Left lung (tissue), 14 donors: ENCODE results near the gene RUNDC3A. TPM values are rescaled to one million over a fixed set of nuclear protein-coding genes. Genes with fewer than 3 reads are reported as not detected.
A peak's percentile ranks its signal among the peaks of the same experiment; 100 is the strongest.

Experiments
- ATAC-seq: fragments of 200-7000 bp; cut with Tn5 transposase; one replicate; pipeline ENCODE4 v1.9.1; 2020; ENCODE audit warnings: moderate library complexity
- DNase-seq, 4 donors: peaks; one replicate each; pipeline ENCODE4 v3.0.0-alpha.2; 2013 to 2020
- H3K27ac ChIP-seq, 2 donors: fragments of 200-600 bp; sonication (generic) in 1 of 2; one replicate each; pipeline versions ENCODE4 v1.5.0 to v1.8.0; 2020 to 2021
- H3K27me3 ChIP-seq, 2 donors: fragments of 200-600 bp; sonication (generic) in 1 of 2; one replicate each; pipeline versions ENCODE4 v1.5.0 to v1.8.0; 2020 to 2021
- H3K36me3 ChIP-seq, 2 donors: fragments of 200-600 bp; sonication (generic) in 1 of 2; one replicate each; pipeline versions ENCODE4 v1.5.0 to v1.8.0; 2020 to 2021
- H3K4me1 ChIP-seq, 2 donors: fragments of 200-600 bp; one replicate each; pipeline ENCODE4 v1.8.0; 2021
- H3K4me3 ChIP-seq, 2 donors: fragments of 200-600 bp; sonication (generic) in 1 of 2; one replicate each; pipeline versions ENCODE4 v1.5.0 to v1.8.0; 2020 to 2021; ENCODE audit warnings: mild to moderate bottlenecking in 1 of 2
- H3K9me3 ChIP-seq, 2 donors: fragments of 200-600 bp; sonication (generic) in 1 of 2; one replicate each; pipeline versions ENCODE4 v1.5.0 to v1.8.0; 2020 to 2021
- CTCF ChIP-seq, 2 donors: fragments of 200-600 bp; sonication (generic) in 1 of 2; IDR thresholded peaks; one replicate each; pipeline versions ENCODE4 v1.5.0 to v1.8.0; 2021; ENCODE audit warnings: antibody characterized with exemption in 2 of 2
- intact Hi-C, 2 donors: fragments of 100-400 bp; cut with DNase I; formaldehyde crosslinking; loops; one replicate each; pipeline versions ENCODE4 v1.11.2 to v1.14.2; 2022
- long read RNA-seq, 12 donors: library from polyadenylated mRNA in 2 of 12; unstranded in 2 of 12; transcript quantifications; one replicate each; pipeline ENCODE4 v2.0.0 and lab custom pipeline, GENCODE V29; 2019 to 2026
- polyA plus RNA-seq, 6 donors: library from polyadenylated mRNA; unstranded; fragments of 120-200 nt; gene quantifications; one replicate each; pipeline ENCODE4 v1.2.1, GENCODE V29; 2013; ENCODE audit not compliant: insufficient read length in 6 of 6
- total RNA-seq, 2 donors: library from RNA; stranded (reverse); fragmentation: NEBNext Ultra II Directional; extraction: Animal tissue kit (Norgen Biotek cat#: 25700); gene quantifications; one replicate each; pipeline ENCODE4 v1.2.1, GENCODE V29; 2021
- donor health status: DM: no; HTN: yes; CAD: no.
- donor health status: DM: no; HTN: no; CAD: no.

Gene RUNDC3A
- total RNA-seq (under 1 TPM; 0.08 to 0.38 TPM), polyA plus RNA-seq (1 to 10 TPM; 1.8 to 6.3 (median 2.4) TPM)
- long read RNA-seq, donor 1, partial matches to known transcripts = 0 of 6 reads
- long read RNA-seq, donor 1, other reads (novel, unspliced or antisense) = 0 of 6 reads
- long read RNA-seq, donor 2, partial matches to known transcripts = 55 of 65 reads
- long read RNA-seq, donor 2, other reads (novel, unspliced or antisense) = 9 of 65 reads
- long read RNA-seq, donor 3 = 0 reads
- long read RNA-seq, donor 4 = 0 reads
- long read RNA-seq, donor 5, partial matches to known transcripts = 0 of 3 reads
- long read RNA-seq, donor 5, other reads (novel, unspliced or antisense) = 0 of 3 reads
- long read RNA-seq, donor 6 = 0 reads
- long read RNA-seq, donor 7, partial matches to known transcripts = 0 of 1 reads
- long read RNA-seq, donor 7, other reads (novel, unspliced or antisense) = 0 of 1 reads
- long read RNA-seq, donor 8 = 0 reads
- long read RNA-seq, donor 9 = 0 reads
- long read RNA-seq, donor 10 = 0 reads
- long read RNA-seq, donor 11 = 0 reads
- long read RNA-seq, donor 12 = 0 reads

DNA sequence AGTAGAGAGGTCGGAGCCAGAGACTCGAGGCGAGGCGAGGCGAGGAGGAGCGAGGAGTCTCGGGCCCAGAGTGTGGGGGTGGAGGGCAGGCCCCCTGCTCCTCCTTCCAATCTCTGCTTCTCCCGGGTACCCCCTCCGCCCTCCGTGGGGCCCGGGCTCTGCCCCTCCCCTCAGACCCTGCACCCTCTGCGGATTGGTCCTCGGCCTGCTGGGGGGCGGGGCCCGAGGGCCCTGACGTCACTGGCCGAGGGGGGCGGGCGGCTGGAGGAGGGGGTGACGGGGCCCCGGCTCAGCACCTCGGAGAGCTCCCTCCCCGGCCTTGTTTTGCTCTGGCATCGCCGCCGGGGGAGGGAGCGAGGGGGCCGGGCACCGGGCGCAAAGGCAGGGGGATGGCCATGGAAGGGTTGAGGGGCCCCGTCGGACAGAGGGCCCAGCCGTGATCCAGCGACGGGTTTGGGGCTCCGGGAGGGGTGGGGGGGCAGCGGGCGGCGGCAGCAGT lies at the start of gene RUNDC3A:
TSS of gene RUNDC3A (plus strand) at position 282 of the 499 bp plus-strand sequence. CDS start 232 bp downstream, outside the sequence.
- ATAC-seq = peak; percentile 97
- H3K27ac ChIP-seq = no peak within 1 kb of the TSS
- peak within 1 kb of the TSS; percentile 26 to 36 for H3K4me3 ChIP-seq
- H3K4me1 ChIP-seq = peaks cover 8 to 16% of the 10 kb centered on the region in 2 donors
- peaks cover 0 to 79% of the 10 kb centered on the region in 2 donors for H3K27me3 ChIP-seq
- no peaks in the 10 kb centered on the region for H3K9me3 ChIP-seq
- no peak for TF ChIP-seq CTCF (IDR thresholded peaks at IDR 0.05)
- intact Hi-C loops = no loop called here
- DNase-seq = peak; percentile 82 to 94 (median 89)
- no peaks in the 10 kb centered on the region for H3K36me3 ChIP-seq

GRCh38 chr17:44258811-44259351 lies 49.5 kb upstream of the RUNDC3A start:
- no peak for TF ChIP-seq CTCF (IDR thresholded peaks at IDR 0.05)
- H3K27ac ChIP-seq = no peak overlapping the region
- no peaks in the 10 kb centered on the region for H3K4me1 ChIP-seq
- no peaks in the 10 kb centered on the region for H3K9me3 ChIP-seq
- DNase-seq (no peak), ATAC-seq (no peak)
- no peaks in the 10 kb centered on the region for H3K27me3 ChIP-seq
- intact Hi-C loops = no loop called here
- no peaks in the 10 kb centered on the region for H3K36me3 ChIP-seq
- H3K4me3 ChIP-seq = no peak overlapping the region

- Histone ChIP-seq H3K9me3 (no peaks in the 10 kb centered on the region), H3K4me1 (no peaks in the 10 kb centered on the region)
- DNase-seq = no peak
These were observed 48.1 kb upstream of the RUNDC3A start for GRCh38 chr17:44260296-44260695.

DNA sequence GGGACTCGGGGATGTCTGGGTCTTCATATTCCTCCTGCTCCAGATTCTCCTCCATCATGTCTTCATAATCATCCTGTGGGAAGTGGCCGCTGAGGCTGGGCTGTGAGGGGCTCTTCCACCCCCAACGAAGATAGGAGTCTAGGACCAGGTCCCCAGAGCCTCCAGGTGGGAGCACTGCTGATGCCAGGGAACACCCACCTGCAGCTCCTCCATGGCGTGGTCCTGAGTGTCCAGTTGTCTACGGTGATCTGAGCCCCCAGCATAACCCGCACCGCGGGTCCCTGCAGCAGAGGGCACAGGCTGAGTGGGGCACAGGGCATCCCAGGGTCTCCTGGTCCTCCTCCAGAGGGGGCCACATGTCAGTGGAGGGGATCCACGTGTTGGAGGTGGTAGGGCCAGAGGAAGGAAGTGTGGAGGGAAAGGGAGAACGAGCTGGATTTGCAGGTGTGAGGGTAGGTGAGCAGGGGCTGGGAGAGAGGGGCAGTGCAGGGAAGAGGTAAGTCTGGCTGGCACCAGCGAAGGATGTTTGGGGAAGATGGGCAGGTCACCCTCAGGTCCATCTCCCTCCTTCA lies 45.7 kb upstream of the RUNDC3A start:
- TF ChIP-seq CTCF (IDR thresholded peaks at IDR 0.05) = no peak
- Histone ChIP-seq H3K9me3 (no peaks in the 10 kb centered on the region), H3K4me3 (no peak overlapping the region), H3K27ac (no peak overlapping the region), H3K36me3 (no peaks in the 10 kb centered on the region), H3K4me1 (no peaks in the 10 kb centered on the region), H3K27me3 (no peaks in the 10 kb centered on the region)
- intact Hi-C loops = no loop called here
- no peak for DNase-seq
- no peak for ATAC-seq

More at GRCh38 chr17:44260296-44260695, 48.1 kb upstream of the RUNDC3A start:
- no peak overlapping the region for H3K27ac ChIP-seq
- intact Hi-C loops = no loop called here
- no peaks in the 10 kb centered on the region for H3K36me3 ChIP-seq
- no peaks in the 10 kb centered on the region for H3K27me3 ChIP-seq
- no peak for ATAC-seq
- TF ChIP-seq CTCF (IDR thresholded peaks at IDR 0.05) = no peak
- H3K4me3 ChIP-seq = no peak overlapping the region
